Measurements from ENCODE around the gene DOCK4.

Gene DOCK4

GRCh38 chr7:111785076-111785475 is 421.1 kb downstream of the DOCK4 start:
- DNase-seq, result no peak

- no peak for DNase-seq
These were observed 421.9 kb downstream of the DOCK4 start for GRCh38 chr7:111784296-111784695.

DNA sequence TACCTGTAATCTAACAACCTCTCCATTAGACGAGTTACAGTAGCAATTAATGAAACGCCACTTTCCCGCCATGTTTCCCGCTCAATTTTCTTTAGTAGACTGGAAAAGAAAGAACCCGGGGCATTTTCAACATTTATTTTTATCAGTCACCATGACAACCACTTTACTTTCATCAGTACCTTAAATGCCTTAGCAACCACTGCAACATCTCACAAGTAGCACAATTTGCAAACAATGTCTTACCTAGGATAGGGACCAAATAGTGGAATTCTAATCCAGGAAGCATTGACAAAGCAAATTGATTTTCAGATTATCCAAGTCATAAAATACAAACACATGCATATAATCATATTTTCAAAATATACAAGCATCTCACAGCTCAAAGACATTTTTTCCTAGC is 422.3 kb downstream of the DOCK4 start:
- DNase-seq, result no peak

- DNase-seq, result no peak
These were observed 425.7 kb downstream of the DOCK4 start for GRCh38 chr7:111780527-111780926.

DNA sequence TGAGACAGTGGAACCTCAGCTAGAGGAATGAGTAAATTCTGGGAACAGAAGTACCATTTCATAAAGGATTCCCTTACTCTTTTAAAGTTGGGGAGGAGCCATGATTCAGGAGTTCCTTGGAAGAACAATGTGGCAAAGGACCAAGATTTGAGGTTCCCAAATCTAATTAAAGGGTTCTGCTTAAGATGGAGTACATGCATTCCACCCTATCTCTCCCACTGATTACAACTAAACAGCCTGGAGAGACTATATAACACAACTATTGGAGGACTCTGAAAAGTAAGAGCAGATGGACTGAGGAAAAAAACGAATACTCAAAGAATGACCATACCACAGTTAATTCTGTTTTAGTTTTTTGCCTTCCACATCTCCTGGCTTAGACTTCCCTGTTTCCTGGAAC is 431.0 kb downstream of the DOCK4 start:
- no peak for DNase-seq

GRCh38 chr7:111772716-111773115 is 433.5 kb downstream of the DOCK4 start:
- DNase-seq, result no peak

- no peak for DNase-seq
These were observed 434.6 kb downstream of the DOCK4 start for GRCh38 chr7:111771638-111772037.

DNA sequence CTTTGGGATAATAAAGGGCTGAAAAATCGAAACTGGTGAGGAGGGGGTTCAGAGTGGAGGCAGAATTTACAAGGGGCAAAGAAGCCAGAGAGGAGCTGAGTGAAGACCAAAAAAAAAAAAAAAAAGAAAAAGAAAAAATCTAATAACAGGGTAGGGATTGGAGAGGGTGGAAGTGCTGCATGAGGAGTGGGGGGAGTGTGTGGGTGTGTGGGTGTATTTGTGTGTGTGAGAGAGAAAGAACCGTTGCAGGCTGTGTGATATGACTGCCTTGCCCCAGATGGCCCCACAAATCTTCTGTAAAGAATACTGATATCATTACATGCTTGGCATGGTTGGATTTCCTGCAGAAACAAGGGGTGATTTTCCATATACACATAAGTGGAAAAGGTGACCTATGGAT is 436.1 kb downstream of the DOCK4 start:
- no peak for DNase-seq

DNA sequence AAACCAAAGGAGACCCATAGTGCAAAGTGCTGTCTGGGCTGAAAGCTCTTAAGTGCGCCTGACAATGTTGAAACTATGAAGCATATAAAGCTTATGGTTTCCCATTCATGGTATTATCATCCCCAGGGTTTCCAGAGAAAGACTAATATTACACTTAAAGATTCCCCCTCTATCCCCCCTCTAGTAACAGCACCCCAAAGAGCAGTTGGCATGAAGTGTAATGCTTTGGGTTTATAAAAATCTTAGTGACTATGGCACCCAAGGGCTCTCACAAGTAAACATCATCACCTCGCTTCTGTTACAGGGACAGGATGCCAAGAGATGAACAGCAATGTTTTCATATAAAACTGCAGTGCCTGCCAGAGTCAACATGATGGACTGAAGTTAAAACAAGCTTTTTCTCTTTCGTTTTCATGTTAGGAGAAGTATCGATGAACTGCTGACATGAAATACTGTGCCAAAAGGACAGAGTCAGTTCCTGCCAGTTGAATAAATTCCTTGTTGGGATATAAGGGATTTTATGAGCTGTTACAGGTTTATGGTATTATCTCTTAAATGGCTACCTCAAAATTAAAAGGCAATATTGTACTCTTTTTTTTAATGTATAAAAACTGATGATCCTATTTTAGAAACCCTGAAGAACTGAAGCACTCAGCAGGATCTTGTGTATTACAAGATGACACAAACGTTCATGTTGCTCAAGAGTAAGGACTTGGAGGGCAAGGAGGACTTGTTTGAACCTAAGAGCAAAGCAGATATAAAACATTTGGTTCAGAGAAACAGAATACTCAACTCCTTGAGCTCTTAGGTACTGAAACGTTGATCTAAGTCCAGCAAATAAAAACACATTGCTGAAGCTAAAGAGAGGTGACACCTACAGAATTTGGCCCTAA is 440.2 kb downstream of the DOCK4 start:
- no peak for DNase-seq

DNA sequence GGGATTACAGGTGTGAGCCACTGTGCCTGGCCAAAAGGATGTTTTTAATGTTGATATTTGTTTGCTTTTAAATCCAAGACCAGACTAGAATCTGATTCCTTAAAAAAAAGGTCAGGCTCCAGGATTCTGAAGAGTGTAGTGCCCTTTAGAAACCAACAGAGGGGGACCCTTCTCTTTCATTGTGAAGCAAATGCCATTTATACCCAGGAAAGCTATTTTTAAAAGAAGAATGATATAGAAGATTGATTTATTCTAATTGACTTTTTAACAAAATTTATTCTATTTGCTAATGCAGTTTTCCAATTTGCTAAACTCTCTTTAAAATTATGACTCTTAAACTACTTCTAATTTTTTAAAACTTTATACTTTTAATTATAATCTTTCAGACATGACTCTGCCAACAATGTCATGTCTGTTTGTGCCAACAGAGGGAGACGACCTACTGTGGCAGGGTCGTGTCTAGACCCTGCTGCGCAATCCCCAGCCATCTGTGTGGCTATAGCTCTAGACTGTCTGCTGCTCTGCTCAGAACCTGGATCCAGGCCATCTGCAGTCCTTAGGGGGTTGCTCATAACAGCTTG is 442.9 kb downstream of the DOCK4 start:
- DNase-seq, result no peak

- DNase-seq, result no peak
These were observed 443.4 kb downstream of the DOCK4 start for GRCh38 chr7:111762799-111763198.

DNA sequence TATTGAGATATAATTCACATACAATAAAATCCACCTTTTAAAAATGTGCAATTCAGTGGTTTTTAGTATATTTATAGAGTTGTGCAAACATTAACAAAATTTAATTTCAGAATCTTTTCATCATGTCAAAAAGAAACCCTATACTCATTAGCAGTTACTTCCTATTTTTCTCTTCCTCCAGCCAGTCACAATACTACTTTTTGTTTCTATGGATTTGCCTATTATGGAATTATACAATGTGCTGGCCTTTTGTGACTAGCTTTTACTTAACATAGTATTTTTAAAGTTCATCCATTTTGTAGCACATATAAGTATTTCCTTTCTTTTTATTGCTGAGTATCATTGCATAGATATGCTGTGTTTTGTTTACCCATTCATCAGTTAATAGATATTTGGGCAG is 444.0 kb downstream of the DOCK4 start:
- no peak for DNase-seq

- DNase-seq, result no peak
These were observed 446.2 kb downstream of the DOCK4 start for GRCh38 chr7:111760043-111760442.

DNA sequence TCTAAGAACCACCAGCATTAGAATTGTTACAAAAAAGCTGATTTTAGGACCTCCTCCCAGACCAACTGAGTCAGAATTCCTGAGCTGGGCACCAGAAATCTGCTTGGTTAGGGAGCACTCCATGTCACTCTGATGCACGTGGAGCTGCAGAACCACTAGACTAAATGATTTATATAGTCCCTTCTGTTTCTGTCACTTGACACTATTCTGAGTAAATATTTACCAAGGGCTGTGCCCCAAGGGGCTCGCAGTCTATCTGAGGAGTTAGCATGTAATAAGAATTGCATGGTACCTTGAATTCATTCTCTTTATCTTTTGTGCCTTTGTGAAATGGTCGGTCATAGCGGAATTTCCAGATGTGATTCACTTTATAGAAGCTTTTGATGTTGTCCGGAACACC is 447.9 kb downstream of the DOCK4 start:
- no peak for DNase-seq

- DNase-seq, result no peak
These were observed 449.5 kb downstream of the DOCK4 start for GRCh38 chr7:111756687-111757178.

DNA sequence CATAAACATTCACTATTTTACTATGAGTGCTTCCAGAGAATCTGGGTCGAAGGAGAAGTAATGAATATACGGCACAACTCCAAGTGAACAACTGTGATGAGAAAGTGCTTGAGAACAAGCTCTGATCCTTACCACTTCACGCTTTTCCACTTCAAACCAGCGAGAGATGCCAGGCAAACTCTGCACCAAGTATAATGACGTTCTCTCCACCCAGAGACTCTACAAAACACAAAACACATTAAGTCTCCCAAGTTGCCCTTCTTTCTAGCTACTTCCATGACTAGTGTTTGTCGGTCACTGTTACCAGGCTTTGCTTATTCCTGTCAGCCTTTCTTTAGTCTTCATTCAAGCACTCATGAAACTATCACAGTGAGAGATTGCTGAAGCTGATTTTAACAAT is 450.8 kb downstream of the DOCK4 start:
- DNase-seq, result no peak

GRCh38 chr7:111753968-111754367 is 452.2 kb downstream of the DOCK4 start:
- DNase-seq, result no peak

DNA sequence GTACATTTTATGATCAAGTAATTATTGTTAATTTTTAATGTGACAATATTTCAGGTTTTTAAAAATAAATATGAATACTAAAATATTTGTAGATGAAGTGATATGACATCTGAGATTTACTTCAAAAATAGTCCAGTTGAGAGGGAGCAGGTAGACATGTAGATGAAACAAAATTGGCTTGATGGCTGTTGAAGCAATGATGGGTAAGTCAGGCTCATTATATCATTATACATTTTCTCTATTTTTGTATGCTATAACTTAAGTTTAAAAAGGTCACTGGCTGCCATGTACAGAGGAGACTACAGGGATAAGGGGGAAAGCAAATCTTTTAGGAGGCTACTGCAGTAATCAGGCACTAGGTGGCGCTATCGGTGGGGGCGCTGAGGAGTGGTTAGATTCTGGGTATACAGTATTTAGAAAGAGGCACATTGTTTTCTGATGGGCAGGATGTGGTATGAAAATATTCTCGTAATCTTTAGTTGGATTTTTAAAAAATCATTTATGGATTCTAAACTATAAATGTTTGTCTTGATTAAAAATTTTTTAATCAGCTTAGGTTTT is 454.1 kb downstream of the DOCK4 start:
- no peak for DNase-seq

GRCh38 chr7:111750878-111751277 is 455.3 kb downstream of the DOCK4 start:
- DNase-seq, result no peak

DNA sequence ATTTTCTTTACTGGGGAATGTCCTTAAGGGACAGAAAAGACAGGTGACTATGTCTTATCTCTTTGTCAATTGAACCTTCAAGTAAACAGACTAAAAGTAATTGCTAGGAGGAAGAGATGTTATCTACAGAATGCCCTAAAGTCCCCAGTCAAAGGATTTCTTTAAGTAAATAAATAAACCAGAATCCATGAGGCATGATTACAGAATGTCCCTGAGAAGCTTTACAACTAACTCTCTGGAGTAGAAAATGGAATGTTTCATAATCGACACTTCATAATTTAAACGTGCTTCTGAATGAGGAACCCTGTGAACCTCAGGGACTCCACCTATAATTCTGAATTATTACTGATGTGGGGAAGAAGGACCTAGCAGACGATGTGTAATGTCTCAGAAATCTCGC is 456.0 kb downstream of the DOCK4 start:
- no peak for DNase-seq

- DNase-seq, result no peak
These were observed 456.6 kb downstream of the DOCK4 start for GRCh38 chr7:111749625-111750024.

DNA sequence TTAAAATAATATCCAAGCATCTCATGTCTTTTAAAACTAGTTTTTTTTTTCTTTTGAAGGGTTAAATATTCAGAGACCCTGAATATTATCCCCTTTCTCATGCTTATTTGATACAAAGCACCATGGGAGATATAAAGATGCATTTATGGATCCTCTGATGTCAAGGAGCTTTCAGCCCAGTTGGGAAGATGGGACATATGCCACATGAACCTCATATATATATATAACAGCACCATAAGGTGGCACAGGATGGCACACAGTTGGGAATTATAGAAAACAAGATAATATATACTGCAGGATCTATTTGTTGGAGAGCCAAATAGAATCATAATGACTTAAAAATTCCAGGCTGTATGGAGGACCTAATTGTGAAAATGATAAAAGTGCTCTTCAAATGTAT is 458.5 kb downstream of the DOCK4 start:
- DNase-seq, result no peak

GRCh38 chr7:111746950-111747349 is 459.2 kb downstream of the DOCK4 start:
- no peak for DNase-seq

DNA sequence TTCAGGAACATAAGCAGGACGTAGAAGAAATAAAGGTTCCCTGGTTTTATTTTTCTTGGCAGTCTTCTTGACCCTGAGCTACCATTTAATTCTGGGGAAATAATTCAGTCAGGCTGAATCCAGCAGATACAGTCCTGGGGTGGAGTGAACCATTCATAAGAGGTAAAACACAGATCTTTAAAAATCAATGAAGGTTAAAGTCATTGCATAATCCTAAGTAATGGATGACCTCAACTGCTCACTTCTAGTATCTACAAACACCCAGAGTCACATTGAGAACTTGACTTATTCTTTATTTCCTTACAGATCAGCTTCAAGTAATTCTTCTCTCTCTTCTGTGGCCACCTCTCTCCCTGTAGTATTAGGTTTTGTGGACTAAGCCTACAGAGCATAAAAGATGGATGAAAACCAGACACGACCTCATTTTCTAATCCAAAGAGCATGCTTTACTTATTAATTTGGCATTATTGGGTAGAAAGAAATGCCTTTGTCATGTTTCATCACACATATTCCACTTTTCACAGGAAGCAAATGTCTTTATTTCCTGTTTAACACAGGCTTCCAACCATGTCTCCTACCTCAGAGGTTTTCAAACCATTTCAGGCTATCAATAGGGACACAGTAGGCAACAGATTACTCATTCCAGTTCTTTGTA is 461.6 kb downstream of the DOCK4 start:
- no peak for DNase-seq
